Forelimb muscle (tissue), 1 donor: Measurements from ENCODE around the gene ZNF785. TPM values are rescaled to one million over a fixed set of nuclear protein-coding genes. Genes with fewer than 3 reads are reported as not detected.
"Not testable (repeated sequence)": the region's sequence is repeated elsewhere in the genome, so short reads cannot be mapped to it uniquely, and the experiment has no call there.

Experiments
- DNase-seq: peaks from one replicate; pipeline ENCODE4 v3.0.0-alpha.2; 2013; ENCODE audit warnings: low read depth
- polyA plus RNA-seq: library from polyadenylated mRNA; unstranded; fragments of 120-200 nt; gene quantifications from one replicate; pipeline ENCODE4 v1.2.1, GENCODE V29; 2013; ENCODE audit not compliant: insufficient read length

ZNF785 gene
- polyA plus RNA-seq, 1 donor = 13.1 TPM

- not testable (repeated sequence) for DNase-seq
Observed at GRCh38 chr16:30539986-30540526, 45.4 kb downstream of the ZNF785 start.

- no peak for DNase-seq
Observed at GRCh38 chr16:30539000-30539964, 46.2 kb downstream of the ZNF785 start.

- DNase-seq = not testable (repeated sequence)
Observed at GRCh38 chr16:30536391-30537024, 49.0 kb downstream of the ZNF785 start.

- DNase-seq = no peak
Observed at GRCh38 chr16:30535777-30536190, 49.7 kb downstream of the ZNF785 start.

- no peak for DNase-seq
Observed at GRCh38 chr16:30535106-30535776, 50.3 kb downstream of the ZNF785 start.

GRCh38 chr16:30534368-30535105 is 51.0 kb downstream of the ZNF785 start, which contains the start of gene ZNF747:
Gene ZNF747, minus strand, starts transcription at chr16:30534858. Its CDS starts 179 bp downstream, at chr16:30534679.
- peak; percentile 82 for DNase-seq

- no peak for DNase-seq
Observed at GRCh38 chr16:30533748-30534367, 51.6 kb downstream of the ZNF785 start.

- no peak for DNase-seq
Observed at GRCh38 chr16:30533146-30533522, 52.4 kb downstream of the ZNF785 start.

- no peak for DNase-seq
Observed at GRCh38 chr16:30532285-30533145, 53.0 kb downstream of the ZNF785 start.

Other genes with a start within 250 kb of the ZNF785 start
- gene CD2BP2, start 230.4 kb downstream of the ZNF785 start, polyA plus RNA-seq = 33.0 TPM
- 32.3 TPM for gene TBC1D10B, start 215.2 kb downstream of the ZNF785 start, polyA plus RNA-seq
- 9,236 TPM for gene MYL11, start 210.9 kb downstream of the ZNF785 start, polyA plus RNA-seq
- gene SEPTIN1, start 203.1 kb downstream of the ZNF785 start, polyA plus RNA-seq = 3.3 TPM
- gene ZNF48, start 190.3 kb downstream of the ZNF785 start, polyA plus RNA-seq = 5.3 TPM
- 6.1 TPM for gene ZNF771, start 178.1 kb downstream of the ZNF785 start, polyA plus RNA-seq
- 23.6 TPM for gene DCTPP1, start 155.7 kb downstream of the ZNF785 start, polyA plus RNA-seq
- gene SEPHS2, start 139.8 kb downstream of the ZNF785 start, polyA plus RNA-seq = 13.8 TPM
- 2.5 TPM for gene ITGAL, start 113.0 kb downstream of the ZNF785 start, polyA plus RNA-seq
- gene ZNF768, start 59.1 kb downstream of the ZNF785 start, polyA plus RNA-seq = 27.9 TPM
- gene ZNF747, start 50.8 kb downstream of the ZNF785 start, polyA plus RNA-seq = 6.5 TPM
- gene ZNF764, start 27.3 kb downstream of the ZNF785 start, polyA plus RNA-seq = 6.2 TPM
- 9.7 TPM for gene ZNF688, start 14.0 kb downstream of the ZNF785 start, polyA plus RNA-seq
- 6.6 TPM for gene ZNF689, start 24.7 kb upstream of the ZNF785 start, polyA plus RNA-seq
- 20.3 TPM for gene PRR14, start 65.3 kb upstream of the ZNF785 start, polyA plus RNA-seq
- 33.8 TPM for gene FBRS, start 72.7 kb upstream of the ZNF785 start, polyA plus RNA-seq
- gene SRCAP, start 113.5 kb upstream of the ZNF785 start, polyA plus RNA-seq = 25.0 TPM
- 12.7 TPM for gene PHKG2, start 162.7 kb upstream of the ZNF785 start, polyA plus RNA-seq
- gene CFAP119, start 176.4 kb upstream of the ZNF785 start, polyA plus RNA-seq = 1.3 TPM
- gene RNF40, start 176.6 kb upstream of the ZNF785 start, polyA plus RNA-seq = 40.2 TPM
- 12.3 TPM for gene ZNF629, start 201.5 kb upstream of the ZNF785 start, polyA plus RNA-seq